HG03432 (cell line): ENCODE measurements around the gene PISD.
"Not testable (repeated sequence)": the region's sequence is repeated elsewhere in the genome, so short reads cannot be mapped to it uniquely, and the experiment has no call there.

Source experiments
- ATAC-seq: cut with Tn5 transposase; IDR thresholded peaks from one replicate; pipeline ENCODE4 v1.9.1; 2021; ENCODE audit warnings: mild to moderate bottlenecking, moderate library complexity; ENCODE audit not compliant: unreplicated experiment

PISD gene

DNA sequence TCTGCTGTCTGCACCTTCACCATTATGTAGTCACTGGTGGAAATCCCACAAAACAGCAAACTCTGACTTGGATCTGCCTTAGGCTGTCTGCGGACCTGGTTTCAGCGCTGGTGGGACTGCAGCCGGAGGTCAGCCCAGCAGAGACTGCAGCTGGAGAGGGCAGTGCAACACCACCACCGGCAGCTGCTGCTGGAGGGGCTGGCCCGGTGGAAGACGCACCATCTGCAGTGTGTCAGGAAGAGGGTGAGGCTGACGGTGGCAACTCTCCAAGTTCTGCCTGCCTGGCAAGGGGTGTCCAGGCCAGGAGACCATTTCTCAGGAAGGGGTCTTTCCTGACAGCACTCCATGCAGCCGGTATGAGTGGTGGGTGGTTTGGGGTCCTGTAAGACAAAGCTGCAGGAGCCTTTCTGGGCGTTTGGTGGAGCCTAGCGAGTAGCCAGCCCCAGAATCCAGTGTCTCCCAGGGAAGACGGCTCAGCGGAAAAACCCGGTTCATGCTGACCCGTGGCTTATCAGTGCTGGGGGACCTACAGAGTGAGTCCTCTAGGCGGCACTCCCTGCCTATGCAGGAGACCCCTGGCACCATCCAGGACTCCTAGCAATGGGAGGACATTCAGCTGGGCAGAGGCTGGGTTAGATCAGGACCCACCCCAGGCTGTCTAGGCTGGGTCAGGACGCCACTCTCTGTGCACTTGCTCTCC lies 50.8 kb downstream of the PISD start:
- ATAC-seq: no peak

DNA sequence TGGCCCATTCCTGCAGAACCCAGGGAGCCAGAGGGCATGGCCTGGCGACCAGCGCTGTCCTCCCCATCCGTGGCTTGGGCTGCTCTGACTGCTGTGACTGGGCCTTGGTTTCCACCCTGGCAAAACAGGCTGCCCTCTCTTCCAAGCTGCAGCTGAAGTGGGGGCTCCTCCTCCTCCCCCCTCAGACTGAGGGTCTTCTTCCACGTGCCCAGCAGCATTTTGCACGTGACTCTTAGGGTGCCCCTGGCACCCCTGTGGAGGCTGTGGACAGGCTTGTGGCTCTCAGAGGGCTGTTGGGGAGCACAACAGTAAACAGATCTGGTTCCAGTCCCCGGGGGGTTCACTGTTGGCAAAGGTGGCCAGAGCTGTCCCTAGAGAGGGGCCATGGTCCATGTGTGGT lies 51.4 kb downstream of the PISD start:
- ATAC-seq: no peak

DNA sequence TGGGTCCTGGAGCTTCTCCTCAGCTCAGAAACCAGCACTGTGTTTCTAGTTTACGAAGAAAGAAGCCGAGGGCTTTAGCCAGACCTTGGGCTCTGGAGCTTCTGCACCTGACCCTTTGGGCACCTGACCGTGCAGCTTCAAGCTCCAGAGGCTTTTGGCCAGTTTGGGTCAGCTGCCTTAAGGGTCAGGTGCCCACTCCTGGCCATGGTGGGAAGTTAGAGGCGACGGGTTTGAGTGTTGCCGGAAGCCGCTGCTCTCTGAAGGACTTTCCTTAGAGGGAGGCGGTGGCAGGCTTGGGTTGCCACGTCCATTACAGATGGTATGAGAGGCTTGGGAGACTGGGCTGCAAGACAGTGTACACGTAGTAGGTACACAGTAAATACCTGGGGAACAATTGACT lies 52.3 kb downstream of the PISD start:
- ATAC-seq: no peak

DNA sequence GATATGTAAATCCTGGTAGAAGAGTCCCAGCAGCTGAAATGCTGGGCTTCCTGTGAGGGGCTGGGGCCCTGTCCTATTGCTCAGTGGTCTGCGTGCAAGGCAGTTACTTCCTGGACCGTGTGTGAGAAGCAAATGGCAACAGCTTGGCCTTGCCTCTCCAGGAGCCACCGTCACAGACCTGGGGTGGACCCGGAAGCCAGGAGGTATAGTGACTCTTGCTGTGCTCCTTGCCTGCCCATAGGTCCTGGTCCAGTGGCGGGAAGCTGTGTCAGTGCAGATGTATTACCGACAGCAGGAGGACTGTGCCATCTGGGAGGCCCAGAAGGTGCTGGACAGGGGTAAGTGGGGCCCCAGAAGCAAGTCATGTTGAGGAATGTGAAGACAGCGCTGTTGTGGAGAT lies 54.3 kb downstream of the PISD start:
- no peak for ATAC-seq

DNA sequence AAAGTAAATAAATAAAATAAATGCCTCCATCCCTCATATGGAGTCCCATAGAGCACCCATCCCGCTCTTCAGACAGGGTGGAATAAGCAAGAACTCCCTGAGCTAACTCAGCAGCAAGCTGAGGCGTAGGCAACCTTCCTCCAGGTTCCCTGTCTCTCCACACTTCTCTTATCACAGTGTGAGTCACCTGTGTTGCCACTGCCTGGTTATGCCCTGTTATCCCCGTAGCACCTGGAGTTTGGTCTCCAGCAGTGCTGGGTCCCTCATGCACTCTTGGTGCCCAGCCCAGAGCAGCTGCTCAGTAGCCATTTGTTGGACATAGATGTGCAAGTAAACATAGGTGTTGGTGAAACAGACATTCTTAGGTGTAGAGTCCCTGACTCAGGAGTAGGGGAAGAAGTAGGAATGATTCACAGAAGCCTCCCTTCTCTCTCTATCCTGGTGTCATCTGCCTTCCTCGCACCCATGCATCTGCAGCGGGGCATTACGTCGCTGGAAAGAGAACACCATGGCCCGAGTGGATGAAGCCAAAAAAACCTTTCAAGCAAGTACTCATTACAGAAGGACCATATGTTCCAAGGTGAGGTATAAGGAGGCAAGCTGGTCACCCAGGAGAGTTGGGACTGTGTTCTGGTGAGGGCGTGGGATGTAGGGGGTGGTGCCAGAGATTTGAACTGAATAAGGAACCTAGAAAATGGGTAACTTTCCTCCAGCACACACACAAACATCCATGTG lies 56.0 kb downstream of the PISD start:
- no peak for ATAC-seq

DNA sequence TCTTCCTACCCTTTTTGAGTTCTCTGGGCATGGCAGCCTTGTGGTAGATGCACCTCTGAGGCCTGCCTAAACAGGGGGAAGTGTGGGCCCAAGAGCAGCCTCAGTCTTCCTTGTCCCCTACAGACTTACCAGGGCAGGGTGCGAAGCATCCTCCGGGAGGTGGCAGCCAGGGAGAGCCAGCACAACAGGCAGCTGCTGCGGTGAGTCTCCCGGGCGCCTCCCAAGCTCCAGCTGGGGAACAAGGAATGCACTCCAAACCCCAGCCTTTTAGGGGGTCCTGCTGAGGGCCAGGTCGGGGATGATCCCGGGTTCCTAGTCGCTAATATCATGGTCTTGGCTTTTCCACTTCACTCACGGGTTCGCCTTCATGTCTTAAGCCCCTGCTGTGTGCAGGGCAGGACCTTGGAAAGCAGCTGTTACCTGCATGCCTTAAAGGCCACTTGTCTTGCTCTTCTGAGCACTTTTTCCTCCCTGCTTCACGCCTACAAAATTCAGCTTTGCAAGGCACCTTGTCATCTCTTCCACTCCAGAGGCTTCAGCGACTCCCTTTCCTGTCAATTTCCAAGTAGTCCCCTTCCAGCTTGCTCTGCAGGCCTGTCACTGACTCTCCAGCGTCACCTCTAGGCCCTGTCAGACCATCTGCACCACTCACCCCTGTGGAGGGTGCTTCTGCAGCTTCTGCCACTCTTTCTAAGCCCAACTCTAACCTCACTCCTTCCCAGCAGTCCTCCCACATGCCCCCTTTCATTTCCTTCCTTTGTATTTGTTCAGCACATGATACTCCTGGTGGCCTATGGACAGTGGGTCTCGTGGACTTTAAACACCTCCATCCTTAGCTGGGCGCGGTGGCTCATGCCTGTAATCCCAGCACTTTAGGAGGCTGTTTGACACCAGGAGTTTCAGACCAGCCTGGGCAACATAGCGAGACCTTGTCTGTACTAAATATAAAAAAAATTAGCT lies 57.0 kb downstream of the PISD start:
- ATAC-seq: no peak

DNA sequence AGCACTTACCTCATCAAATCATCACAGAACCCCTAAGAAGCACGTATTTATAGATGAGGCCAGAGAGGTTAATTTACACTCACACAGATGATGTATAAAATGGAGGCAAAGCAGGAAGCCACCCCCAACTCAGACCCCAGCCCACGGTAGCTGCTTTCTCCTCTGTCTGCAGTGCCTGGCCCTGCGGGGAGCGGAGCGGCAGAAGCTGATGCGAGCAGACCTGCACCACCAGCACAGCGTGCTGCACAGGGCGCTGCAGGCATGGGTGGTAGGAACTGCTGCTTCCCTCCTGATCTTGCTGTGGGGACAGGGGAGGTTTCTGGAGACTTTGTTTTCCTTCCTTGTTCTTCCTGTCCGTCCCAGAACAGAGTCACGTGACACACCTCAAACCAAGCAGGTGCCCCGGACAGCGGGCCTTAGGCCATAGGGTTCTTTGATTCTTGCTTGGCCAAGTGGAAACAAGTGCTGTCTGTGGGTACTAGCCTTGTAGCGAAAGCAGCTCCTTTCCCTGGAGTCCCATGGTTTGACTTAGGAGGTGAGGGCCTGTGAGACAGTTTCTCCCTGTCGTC lies 57.8 kb downstream of the PISD start:
- ATAC-seq: no peak

DNA sequence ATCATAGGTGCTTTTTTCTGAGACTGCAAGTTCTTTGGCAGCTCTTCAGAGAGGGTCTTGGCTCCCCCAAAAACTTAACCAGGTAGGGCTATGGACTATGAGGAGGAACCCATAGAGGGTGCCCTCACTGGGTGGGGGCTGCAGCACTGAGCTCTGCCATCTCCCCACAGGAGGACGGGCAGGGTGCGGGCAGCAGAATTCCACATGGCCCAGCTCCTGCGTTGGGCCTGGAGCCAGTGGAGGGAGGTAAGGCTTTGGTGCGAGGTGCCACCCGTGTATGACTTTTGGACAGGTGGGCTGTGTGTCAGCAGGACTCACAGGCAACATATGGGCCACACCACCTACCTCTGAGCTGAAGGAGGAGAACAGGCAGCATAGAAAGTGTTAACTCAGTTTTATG lies 58.4 kb downstream of the PISD start:
- no peak for ATAC-seq

DNA sequence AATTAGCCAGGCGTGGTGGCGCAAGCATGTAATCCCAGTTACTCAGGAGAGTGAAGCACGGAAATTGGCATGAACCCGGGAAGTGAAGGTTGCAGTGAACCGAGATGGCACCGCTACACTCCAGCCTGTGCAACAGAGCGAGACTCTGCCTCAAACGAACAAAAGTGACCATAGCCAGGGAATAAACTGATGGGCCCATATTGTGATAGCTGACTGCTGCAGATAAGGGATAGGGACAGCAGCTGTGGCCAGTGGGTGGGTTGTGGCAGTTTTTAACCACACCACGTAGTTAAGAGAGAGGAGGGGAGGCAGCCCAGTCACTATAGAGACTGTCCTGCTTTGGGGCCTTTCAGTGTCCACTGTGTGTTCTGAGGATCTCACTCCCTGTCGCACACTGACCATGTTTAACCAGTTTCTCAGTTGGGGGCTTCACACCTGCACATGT lies 58.9 kb downstream of the PISD start:
- ATAC-seq: no peak

DNA sequence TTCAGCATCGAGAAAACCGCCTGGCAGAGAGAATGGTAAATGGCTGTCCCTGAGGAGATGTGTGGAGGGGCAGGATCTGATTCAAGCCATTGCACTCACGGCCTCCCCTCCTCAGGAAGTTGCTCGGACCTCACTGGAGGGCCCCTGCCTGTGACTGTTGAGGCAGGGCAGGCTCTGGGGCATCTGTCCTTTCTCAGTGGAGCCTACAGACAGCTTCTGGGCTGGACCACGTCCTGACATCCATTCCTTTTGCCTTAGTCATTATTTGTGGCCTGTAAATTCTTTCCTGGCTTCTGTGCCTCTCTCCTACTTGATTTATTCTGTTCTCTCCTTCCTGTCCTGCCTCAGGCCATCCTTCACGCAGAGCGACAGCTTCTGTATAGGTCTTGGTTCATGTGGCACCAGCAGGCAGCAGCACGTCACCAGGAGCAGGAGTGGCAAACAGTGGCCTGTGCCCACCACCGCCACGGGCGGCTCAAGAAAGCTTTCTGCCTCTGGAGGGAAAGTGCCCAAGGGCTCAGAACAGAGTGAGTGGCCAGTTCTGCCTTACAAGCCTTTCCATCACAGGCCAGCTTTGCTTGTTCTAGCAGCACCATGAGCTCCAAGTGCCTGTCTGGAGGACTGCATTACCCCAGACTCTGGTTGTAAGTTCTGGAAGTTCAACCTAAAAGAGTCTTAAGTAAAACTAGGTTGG lies 59.6 kb downstream of the PISD start:
- no peak for ATAC-seq

DNA sequence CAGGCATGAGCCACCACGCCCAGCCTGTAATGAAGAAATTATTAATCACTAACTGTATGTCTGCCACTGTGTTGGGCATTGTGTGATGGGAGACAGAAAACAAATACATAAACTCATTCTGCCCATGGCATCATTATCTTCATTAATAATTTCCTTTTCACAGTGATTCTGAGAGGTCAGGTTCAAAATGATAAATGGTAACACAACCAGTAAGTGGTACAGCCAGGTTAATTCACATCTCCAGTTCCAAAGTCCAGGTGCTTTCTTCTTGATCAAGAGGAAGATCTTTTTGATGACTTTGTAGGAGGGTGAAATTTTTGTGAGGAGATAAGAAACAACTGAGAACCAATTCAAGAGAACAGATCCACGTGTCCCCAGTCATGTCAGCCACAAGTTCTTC lies 66.7 kb downstream of the PISD start:
- no peak for ATAC-seq

DNA sequence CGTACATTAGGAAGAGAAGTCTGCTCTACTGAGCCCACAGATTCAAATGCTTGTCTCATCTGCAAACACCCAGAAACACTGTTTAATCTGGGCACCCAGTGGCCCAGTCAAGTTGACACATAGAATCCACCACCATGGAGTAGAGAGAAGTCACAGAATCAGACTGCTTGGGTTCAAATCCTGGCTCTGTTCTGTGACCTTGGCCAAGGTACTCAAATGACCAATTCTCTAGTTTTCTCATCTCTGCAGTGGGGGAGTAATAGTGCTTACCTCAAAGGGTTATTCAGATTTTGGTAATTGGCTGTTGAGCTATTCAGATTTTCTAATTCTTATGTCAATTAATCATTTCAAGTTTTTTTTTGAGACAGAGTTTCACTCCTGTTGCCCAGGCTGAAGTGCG lies 71.9 kb downstream of the PISD start:
- not testable (repeated sequence) for ATAC-seq

DNA sequence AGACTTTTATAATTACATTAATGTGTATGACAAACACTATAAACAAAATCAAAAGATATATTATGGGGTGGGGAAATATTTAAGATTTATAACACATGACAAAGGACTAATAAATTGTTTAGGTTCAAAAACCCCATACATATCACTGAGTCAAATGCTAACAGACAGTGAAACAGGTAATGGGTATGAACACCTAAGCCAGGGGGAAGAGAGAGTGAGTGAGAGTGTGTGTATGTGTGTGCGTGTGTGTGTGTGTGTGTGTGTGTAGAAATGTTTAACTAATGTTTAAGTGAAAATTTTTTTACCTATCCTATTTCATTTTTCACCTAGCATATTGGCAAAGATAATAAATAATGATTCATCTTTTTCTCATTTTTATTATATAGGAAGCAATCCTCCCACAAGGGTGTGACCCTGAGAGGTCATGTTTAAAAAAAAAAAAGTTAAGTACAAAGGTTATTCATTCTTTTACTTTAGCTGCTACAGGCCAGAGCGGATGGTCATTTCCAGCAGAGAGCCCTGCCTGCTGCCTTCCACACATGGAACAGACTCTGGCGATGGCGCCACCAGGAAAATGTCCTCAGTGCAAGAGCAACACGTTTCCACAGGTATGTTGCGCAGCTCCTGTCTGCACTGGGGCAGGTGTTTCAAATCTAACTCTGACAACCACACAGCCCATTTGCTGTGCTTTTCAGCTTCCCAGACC lies 72.9 kb downstream of the PISD start:
- no peak for ATAC-seq

DNA sequence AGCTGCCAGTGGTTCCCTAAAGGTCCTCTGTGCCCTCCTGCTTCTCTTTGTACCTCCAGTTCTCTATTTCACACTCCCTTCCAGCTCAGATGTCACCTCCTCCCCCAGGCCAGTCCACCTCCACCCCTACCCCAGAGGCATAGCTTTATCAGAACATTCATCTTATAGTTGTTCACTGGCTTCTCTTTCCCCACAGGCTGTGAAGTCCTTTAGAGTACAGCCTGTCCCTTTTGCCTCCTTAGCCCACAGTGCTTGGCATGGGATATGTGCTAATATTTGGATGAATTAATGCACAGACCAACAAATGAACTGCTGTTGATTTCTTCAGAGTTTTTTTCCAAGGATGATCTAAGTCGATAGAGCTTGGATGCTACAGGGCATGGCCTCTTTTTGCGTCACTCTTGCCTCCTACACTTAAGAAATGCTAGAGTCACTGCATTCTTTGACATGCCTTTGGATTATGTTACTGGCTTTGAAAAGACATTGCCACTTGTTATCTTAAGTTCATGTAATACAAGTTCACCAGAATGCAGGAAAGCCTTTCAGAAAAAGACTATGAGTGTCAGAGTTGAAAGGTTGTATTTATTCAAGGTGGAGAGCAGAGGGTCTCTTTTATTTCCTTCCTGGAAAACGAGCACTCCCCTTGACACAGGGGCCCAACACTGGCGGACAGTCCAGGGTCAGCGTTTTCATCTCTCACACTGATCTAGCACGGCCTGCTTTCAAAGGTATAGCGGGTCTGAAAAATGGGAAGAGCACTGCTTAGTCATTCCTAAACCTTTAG lies 75.7 kb downstream of the PISD start:
- ATAC-seq: no peak

DNA sequence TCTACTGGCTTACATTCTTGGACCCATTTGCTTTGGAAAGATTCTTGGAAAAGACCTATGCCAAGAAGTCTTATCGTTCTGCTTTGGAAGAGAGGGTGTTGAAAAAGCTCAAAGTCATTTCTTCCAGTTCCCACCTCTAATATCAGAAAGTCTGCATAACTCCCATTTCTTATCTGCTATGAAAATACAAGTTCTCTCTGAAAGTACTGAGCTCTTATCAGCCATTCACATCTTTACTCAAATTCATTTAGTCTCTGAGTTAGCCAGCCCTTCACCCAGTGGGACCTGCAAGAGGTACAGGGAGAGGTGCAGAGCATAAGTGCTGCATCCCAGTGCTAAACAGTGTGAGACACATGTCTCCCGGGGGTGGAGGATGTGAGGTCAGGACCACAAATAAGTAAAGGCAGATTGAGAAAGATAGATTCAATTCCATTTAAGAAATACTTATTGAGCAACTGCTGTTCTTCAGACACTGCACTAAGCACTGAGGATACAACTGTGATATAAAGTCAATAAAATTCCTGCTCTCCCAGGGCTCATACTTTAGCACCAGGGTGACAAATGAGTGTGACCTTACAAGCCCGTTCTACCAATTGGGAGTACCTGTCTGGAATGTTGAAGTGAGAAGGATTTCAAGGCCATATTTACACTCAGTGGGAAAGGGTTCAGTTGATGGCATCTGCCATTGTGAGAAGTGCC lies 76.7 kb downstream of the PISD start:
- ATAC-seq: no peak

DNA sequence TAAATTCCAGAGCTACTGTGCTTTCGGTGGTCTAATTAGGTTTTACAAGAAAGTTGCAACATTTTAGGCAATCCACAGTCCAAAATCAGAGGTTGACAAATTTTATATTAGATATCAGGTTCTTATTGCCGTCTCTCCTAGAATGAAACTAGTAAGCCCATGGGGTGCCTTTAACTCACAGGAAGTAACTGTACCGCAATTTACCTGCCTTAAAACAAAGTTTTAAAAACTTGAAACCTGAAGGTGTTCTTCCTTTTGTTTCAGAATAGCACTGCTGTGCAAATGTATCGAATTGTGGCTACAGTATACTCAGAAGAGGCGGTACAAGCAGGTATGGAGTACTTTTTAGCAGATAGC lies 77.2 kb downstream of the PISD start:
- no peak for ATAC-seq

DNA sequence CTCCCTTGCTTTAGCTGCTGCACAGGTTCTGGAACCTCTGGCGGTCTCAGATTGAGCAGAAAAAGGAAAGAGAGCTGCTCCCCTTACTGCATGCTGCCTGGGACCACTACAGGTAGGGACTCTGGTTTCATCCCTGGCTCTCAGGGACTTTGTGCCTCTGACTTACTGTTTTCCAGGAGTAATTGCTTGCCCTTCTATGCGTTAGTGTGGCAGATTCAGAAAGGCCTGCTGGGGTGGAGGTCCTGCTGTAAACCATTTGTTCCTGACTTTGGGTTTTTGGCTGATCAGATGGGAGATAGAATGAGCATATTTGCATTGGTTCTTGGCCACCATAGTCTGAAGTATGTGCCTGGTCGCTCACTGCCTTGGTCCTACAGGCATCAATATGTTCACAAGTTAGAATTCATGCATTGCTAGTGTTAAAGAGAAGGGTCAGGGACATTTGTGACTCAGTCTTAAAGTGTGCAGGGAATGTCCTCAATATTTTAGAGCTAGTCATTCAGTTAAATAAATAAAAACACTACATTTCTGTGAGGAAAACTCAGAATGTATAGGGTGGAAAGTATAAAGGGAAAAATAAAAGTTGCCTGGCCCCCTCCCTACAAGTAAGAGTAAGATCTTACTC lies 78.0 kb downstream of the PISD start:
- no peak for ATAC-seq

DNA sequence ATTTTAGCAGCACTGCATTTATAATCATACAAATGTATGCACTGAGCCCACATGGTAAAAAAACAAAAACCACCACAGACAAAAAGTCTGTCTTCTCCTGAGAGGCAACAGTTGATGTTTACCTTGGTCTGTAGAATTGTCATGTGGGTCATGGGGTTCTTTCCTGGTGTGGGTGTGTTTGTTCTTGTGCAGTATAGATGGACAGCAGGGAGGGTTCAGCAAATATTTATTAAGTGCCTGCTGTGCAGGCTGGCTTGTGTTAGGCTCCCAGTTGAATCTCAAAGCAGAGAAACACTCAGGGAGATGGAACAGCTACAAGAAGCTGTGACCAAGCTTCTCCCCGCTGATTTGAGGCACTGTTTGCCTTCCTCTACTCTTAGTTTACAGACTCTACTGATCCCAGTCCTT lies 82.2 kb downstream of the PISD start:
- no peak for ATAC-seq
